Astrocyte (in vitro differentiated cells and primary cell): ENCODE measurements around the gene TMEM219.

Experiments used
- CTCF ChIP-seq: IDR thresholded peaks from 2 replicates; pipeline ENCODE4 v1.5.1; 2011; ENCODE audit warnings: low read depth, mild to moderate bottlenecking, inconsistent platforms, low read length, moderate library complexity; ENCODE audit not compliant: insufficient read depth
- EZH2 ChIP-seq: IDR thresholded peaks from 2 replicates; pipeline ENCODE4 v1.6.1; 2012; ENCODE audit warnings: mild to moderate bottlenecking, low read length, inconsistent platforms; ENCODE audit not compliant: insufficient read depth

GRCh38 chr16:29920288-29921033 is 41.4 kb upstream of the TMEM219 start:
- no peak for TF ChIP-seq CTCF
- no peak for TF ChIP-seq EZH2
